Prostate gland (tissue), 2 donors: ENCODE results near the gene SRA1. TPM values are rescaled to one million over a fixed set of nuclear protein-coding genes. Genes with fewer than 3 reads are reported as not detected.

Experiments
- DNase-seq: peaks from one replicate; pipeline ENCODE4 v3.0.0-alpha.2; 2019; ENCODE audit warnings: low spot score
- H3K27ac ChIP-seq, 2 donors: fragments of 200-600 bp; sonication (generic); 2 replicates each; pipeline ENCODE4 v1.5.1; 2017 to 2019
- H3K27me3 ChIP-seq: fragments of 200-600 bp; sonication (generic); replicated peaks from 2 replicates; pipeline ENCODE4 v1.5.1; 2019; ENCODE audit not compliant: insufficient read depth
- H3K36me3 ChIP-seq, 2 donors: fragments of 200-600 bp; sonication (generic); 1 replicate in 1 of 2; 2 replicates in 1 of 2; pipeline versions ENCODE4 v1.5.1 to v1.8.1; 2017 to 2019
- H3K4me1 ChIP-seq: fragments of 200-600 bp; sonication (generic); replicated peaks from 2 replicates; pipeline ENCODE4 v1.5.1; 2019
- H3K4me3 ChIP-seq, 2 donors: fragments of 200-600 bp; sonication (generic); 2 replicates each; pipeline ENCODE4 v1.5.1; 2017 to 2019
- H3K9me3 ChIP-seq: fragments of 200-600 bp; sonication (generic); 2 replicates; pipeline ENCODE4 v1.5.1; 2017
- POLR2A ChIP-seq: fragments of 450-650 bp; IDR thresholded peaks from one replicate; pipeline ENCODE4 v1.6.1; 2016; ENCODE audit warnings: antibody characterized with exemption, mild to moderate bottlenecking
- POLR2AphosphoS5 ChIP-seq: sonication (generic); formaldehyde crosslinking; IDR thresholded peaks from one replicate; pipeline ENCODE4 v1.6.1; 2017; ENCODE audit warnings: antibody characterized with exemption
- WGBS: methylation state at CpG from one replicate; pipeline ENCODE4 v1.1.5; 2018; 5-methylcytosine and 5-hydroxymethylcytosine counted together
- intact Hi-C: fragments of 100-400 bp; cut with DNase I; formaldehyde crosslinking; loops from one replicate; pipeline ENCODE4 v1.14.2; 2022
- total RNA-seq, 2 donors: library from RNA; depleted of rRNA; stranded (reverse); fragments of >200 nt; gene quantifications; one replicate each; pipeline ENCODE4 v1.1.0, GENCODE V29; 2016
- TF ChIP-seq, protein P1 (sequence below), 4 experiments: fragments of 200-600 bp in 2 of 4; fragments of 450-650 bp in 2 of 4; sonication (generic) in 2 of 4; IDR thresholded peaks; 1 replicate in 3 of 4; 2 replicates in 1 of 4; pipeline ENCODE4 v1.5.1; 2016 to 2019; ENCODE audit warnings: antibody characterized with exemption in 4 of 4, mild to moderate bottlenecking in 2 of 4, moderate library complexity in 2 of 4

The SRA1 gene
- total RNA-seq, 2 donors from 2014 or later = 31.6 to 33.6 TPM

DNA sequence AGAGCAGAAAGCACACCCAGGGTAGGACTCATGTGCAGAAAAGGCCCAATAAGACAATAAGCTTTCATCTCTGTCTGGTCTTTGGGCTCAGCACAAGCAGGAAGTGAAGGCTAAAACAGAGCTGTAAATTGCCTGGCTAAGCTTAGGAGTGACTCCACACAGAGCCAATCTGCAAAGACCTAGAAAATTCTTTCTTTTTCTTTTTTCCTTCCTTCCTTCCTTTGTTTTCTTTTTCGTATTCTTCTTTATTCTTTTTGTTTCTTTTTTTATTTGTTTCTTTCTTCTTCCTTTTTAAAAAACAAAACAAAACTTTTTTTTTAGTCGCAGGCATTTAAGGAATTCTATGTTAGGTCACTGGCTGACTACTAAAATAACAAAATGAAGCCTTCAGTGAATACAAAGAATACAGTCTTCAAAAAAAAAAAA lies 19.5 kb upstream of the SRA1 start:
- Histone ChIP-seq H3K27ac (no peak overlapping the region), H3K4me1 (no peaks in the 10 kb centered on the region), H3K4me3 (no peak overlapping the region), H3K27me3 (no peaks in the 10 kb centered on the region), H3K9me3 (no peaks in the 10 kb centered on the region), H3K36me3 (no peaks in the 10 kb centered on the region)
- intact Hi-C loops = no loop called here
- DNase-seq = no peak
- WGBS = 69% methylated on average over 2 of the region's 2 CpGs
- TF ChIP-seq, protein P1, sequence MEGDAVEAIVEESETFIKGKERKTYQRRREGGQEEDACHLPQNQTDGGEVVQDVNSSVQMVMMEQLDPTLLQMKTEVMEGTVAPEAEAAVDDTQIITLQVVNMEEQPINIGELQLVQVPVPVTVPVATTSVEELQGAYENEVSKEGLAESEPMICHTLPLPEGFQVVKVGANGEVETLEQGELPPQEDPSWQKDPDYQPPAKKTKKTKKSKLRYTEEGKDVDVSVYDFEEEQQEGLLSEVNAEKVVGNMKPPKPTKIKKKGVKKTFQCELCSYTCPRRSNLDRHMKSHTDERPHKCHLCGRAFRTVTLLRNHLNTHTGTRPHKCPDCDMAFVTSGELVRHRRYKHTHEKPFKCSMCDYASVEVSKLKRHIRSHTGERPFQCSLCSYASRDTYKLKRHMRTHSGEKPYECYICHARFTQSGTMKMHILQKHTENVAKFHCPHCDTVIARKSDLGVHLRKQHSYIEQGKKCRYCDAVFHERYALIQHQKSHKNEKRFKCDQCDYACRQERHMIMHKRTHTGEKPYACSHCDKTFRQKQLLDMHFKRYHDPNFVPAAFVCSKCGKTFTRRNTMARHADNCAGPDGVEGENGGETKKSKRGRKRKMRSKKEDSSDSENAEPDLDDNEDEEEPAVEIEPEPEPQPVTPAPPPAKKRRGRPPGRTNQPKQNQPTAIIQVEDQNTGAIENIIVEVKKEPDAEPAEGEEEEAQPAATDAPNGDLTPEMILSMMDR (IDR thresholded peaks at IDR 0.05) = no peak
- TF ChIP-seq POLR2AphosphoS5 (no peak), POLR2A (no peak)

DNA sequence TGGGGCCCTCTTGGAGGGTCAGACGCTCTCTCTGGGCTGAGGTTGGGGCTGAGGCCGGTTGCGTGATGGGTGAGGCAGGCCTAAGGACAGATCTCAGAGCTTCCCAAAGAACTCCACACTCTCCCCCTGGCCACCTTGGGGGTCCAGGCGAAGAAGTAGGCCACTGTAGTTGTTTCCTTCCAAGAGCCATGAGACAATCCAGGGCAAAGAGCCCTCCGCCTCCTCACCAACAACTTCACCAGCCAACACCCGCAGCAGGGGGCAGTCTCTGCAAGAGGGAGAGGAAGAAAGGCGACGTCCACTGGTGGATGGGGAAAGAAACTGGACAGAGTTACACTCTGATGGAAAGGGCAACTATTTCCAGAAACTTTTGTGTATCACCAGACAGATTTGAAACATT lies 18.0 kb upstream of the SRA1 start:
- DNase-seq = peak; percentile 40
- 81% methylated on average over 8 of the region's 8 CpGs for WGBS
- Histone ChIP-seq H3K36me3 (no peaks in the 10 kb centered on the region), H3K27ac (no peak overlapping the region), H3K4me1 (no peaks in the 10 kb centered on the region), H3K9me3 (no peaks in the 10 kb centered on the region), H3K27me3 (no peaks in the 10 kb centered on the region), H3K4me3 (no peak overlapping the region)
- intact Hi-C loops = no loop called here
- TF ChIP-seq, protein P1 (IDR thresholded peaks at IDR 0.05) = peak in 3 of 4 experiments; percentile 21 to 43 (median 38)
- no peak for TF ChIP-seq POLR2AphosphoS5

DNA sequence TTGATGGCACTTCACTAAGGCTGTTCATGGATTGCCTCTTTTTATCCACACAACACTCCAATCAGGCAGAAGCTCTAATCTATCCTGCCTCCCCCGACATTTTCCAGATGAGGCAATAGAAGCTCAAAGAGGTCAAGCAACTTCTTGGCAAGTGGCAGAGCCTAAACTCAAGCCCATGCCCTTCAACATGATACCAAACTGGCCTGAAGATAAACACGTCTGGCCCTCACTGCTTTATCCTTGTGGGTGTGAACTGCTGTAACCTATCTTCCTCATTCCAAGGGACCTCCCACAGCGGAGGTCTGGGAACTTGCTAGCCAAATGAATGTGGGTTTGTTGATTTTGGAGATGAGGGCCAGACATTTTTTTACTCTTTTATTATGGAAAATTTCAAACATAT lies 16.9 kb upstream of the SRA1 start:
- no peak overlapping the region for H3K4me3 ChIP-seq
- H3K36me3 ChIP-seq = no peaks in the 10 kb centered on the region
- no peak for DNase-seq
- TF ChIP-seq, protein P1 (IDR thresholded peaks at IDR 0.05) = no peak
- TF ChIP-seq POLR2AphosphoS5 = no peak
- TF ChIP-seq POLR2A = no peak
- no peaks in the 10 kb centered on the region for H3K9me3 ChIP-seq
- intact Hi-C loops = no loop called here
- WGBS = 49% methylated on average over 3 of the region's 3 CpGs
- H3K4me1 ChIP-seq = no peaks in the 10 kb centered on the region
- no peak overlapping the region for H3K27ac ChIP-seq
- H3K27me3 ChIP-seq = no peaks in the 10 kb centered on the region

DNA sequence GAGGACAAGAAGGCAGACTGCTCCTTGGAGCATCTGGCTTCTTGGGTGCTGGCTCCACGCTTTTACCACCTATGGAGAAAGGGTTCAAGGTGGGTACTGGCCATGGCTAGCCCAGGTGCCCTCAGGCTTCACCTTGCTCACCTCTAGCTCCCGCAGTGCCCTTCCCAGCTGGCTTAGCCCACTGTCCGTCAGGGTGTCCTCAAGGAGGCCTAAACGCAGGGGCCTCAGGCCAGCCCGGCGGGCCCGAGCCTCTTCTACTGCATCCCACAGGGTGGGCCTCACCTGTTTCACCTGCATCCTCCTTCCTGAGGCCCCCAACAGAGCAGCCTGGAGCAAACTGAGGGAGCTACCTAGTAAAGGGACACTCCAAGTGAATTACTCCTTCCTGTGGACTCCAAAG lies 16.4 kb upstream of the SRA1 start:
- intact Hi-C loops = no loop called here
- WGBS = 90% methylated on average over 7 of the region's 7 CpGs
- no peaks in the 10 kb centered on the region for H3K27me3 ChIP-seq
- H3K9me3 ChIP-seq = no peaks in the 10 kb centered on the region
- no peak for DNase-seq
- no peak overlapping the region for H3K27ac ChIP-seq
- H3K4me1 ChIP-seq = no peaks in the 10 kb centered on the region
- no peak overlapping the region for H3K4me3 ChIP-seq
- TF ChIP-seq POLR2A (no peak), POLR2AphosphoS5 (no peak)
- TF ChIP-seq, protein P1 (IDR thresholded peaks at IDR 0.05) = no peak
- H3K36me3 ChIP-seq = no peaks in the 10 kb centered on the region

DNA sequence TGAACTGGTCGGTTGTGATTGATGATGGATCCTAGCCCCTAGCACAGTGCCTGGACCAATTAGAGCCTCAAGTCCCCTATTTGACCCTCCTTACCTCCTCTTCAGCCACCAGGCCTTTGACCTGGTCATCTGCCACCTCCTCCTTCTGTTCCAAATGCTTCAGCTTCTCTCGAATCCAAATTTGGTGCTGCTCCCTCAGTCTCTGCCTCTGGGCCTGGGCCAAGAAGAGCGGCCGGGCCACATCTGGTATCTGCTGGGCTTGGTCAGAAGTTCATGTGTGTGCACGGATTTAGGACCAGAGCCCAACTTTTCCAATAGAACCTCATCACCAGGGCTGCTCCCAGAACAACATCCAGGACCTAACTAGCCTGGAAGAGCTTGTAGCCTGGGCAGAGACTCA lies 13.8 kb upstream of the SRA1 start:
- Histone ChIP-seq H3K27ac (no peak overlapping the region), H3K4me3 (no peak overlapping the region), H3K9me3 (no peaks in the 10 kb centered on the region), H3K36me3 (no peaks in the 10 kb centered on the region), H3K4me1 (no peaks in the 10 kb centered on the region), H3K27me3 (no peaks in the 10 kb centered on the region)
- intact Hi-C loops = no loop called here
- DNase-seq = no peak
- TF ChIP-seq POLR2A (no peak), POLR2AphosphoS5 (no peak)
- TF ChIP-seq, protein P1 (IDR thresholded peaks at IDR 0.05) = no peak
- WGBS = 55% methylated on average over 5 of the region's 5 CpGs
